Calu3 (cell line): ENCODE data around the gene FREM1. TPM values are rescaled to one million over a fixed set of nuclear protein-coding genes. Genes with fewer than 3 reads are reported as not detected.

Experiments used
- BruUV-seq: library from RNA; stranded (reverse); fragments of 400-500 nt; replicated peaks from 2 replicates; lab custom pipeline; 2021; lab: Mats Ljungman, UMichigan
- CTCF ChIA-PET: fragments of 300-600 bp; sonication (Branson Sonifier 250); formaldehyde crosslinking; loops from one replicate; lab custom pipeline; 2022; ENCODE audit warnings: antibody characterized with exemption; lab: Charles Lee
- DNase-seq: peaks from one replicate; pipeline ENCODE4 v3.0.0; 2022
- H3K27ac Mint-ChIP-seq: one replicate; pipeline ENCODE4 v1.8.0; 2022; ENCODE audit warnings: mixed read lengths; ENCODE audit not compliant: unreplicated experiment
- H3K27me3 Mint-ChIP-seq: one replicate; pipeline ENCODE4 v1.8.0; 2022; ENCODE audit warnings: mixed read lengths; ENCODE audit not compliant: unreplicated experiment
- H3K36me3 Mint-ChIP-seq: one replicate; pipeline ENCODE4 v1.8.0; 2022; ENCODE audit warnings: mild to moderate bottlenecking, moderate library complexity, mixed read lengths; ENCODE audit not compliant: insufficient read depth, unreplicated experiment
- H3K4me1 Mint-ChIP-seq: one replicate; pipeline ENCODE4 v1.8.0; 2022; ENCODE audit warnings: mild to moderate bottlenecking, low read depth, mixed read lengths; ENCODE audit not compliant: unreplicated experiment
- H3K4me3 Mint-ChIP-seq: one replicate; pipeline ENCODE4 v1.8.0; 2022; ENCODE audit warnings: mild to moderate bottlenecking, low read depth, moderate library complexity, mixed read lengths; ENCODE audit not compliant: unreplicated experiment
- H3K9me3 Mint-ChIP-seq: one replicate; pipeline ENCODE4 v1.8.0; 2022; ENCODE audit warnings: low read depth, mixed read lengths; ENCODE audit not compliant: unreplicated experiment
- CTCF ChIP-seq: fragments of 200-600 bp; IDR thresholded peaks from one replicate; pipeline ENCODE4 v1.8.0; 2022; ENCODE audit warnings: antibody characterized with exemption; ENCODE audit not compliant: unreplicated experiment
- intact Hi-C: fragments of 100-400 bp; cut with micrococcal nuclease; formaldehyde crosslinking; loops from one replicate; pipeline ENCODE4 v1.10.0; 2022; ENCODE audit not compliant: unreplicated experiment
- total RNA-seq: library from RNA; stranded (reverse); gene quantifications from 2 replicates; pipeline ENCODE4 v1.2.3, GENCODE V29; 2022

The FREM1 gene
- total RNA-seq, 1 experiment from 2014 or later, result not detected

GRCh38 chr9:14775917-14776316 is 134.3 kb downstream of the FREM1 start:
- CTCF ChIA-PET, result no interaction called here
- Mint-ChIP-seq H3K27me3 (no peaks in the 10 kb centered on the region), H3K36me3 (no peaks in the 10 kb centered on the region), H3K27ac (no peak overlapping the region), H3K9me3 (no peaks in the 10 kb centered on the region), H3K4me3 (no peak overlapping the region), H3K4me1 (no peaks in the 10 kb centered on the region)
- DNase-seq, result no peak
- intact Hi-C loops, result no loop called here
- TF ChIP-seq CTCF, result no peak
- no TSS peak for BruUV-seq

- CTCF ChIA-PET, result no interaction called here
- no TSS peak for BruUV-seq
- no peak overlapping the region for H3K27ac Mint-ChIP-seq
Observed at GRCh38 chr9:14770592-14770991, 139.6 kb downstream of the FREM1 start.

GRCh38 chr9:14769230-14769571 is 141.0 kb downstream of the FREM1 start:
- intact Hi-C loops, result loop anchor here (1.0 to 5.0 kb wide), 2 partner anchors 153 to 1557 kb away; no protein-coding TSS in a partner anchor
- no peak for TF ChIP-seq CTCF
- Mint-ChIP-seq H3K27me3 (peaks cover 5% of the 10 kb centered on the region), H3K36me3 (no peaks in the 10 kb centered on the region), H3K4me3 (no peak overlapping the region), H3K9me3 (no peaks in the 10 kb centered on the region), H3K4me1 (no peaks in the 10 kb centered on the region), H3K27ac (no peak overlapping the region)
- peak; percentile 11 for DNase-seq
- BruUV-seq, result no TSS peak
- CTCF ChIA-PET, result interaction anchor here (0.9 to 1.1 kb wide), 2 partner anchors 46 to 108 kb away, joined by 3 to 5 read pairs; no protein-coding TSS in a partner anchor

More at GRCh38 chr9:14770592-14770991, 139.6 kb downstream of the FREM1 start:
- H3K36me3 Mint-ChIP-seq, result no peaks in the 10 kb centered on the region
- H3K4me1 Mint-ChIP-seq, result no peaks in the 10 kb centered on the region
- no peak overlapping the region for H3K4me3 Mint-ChIP-seq
- TF ChIP-seq CTCF, result no peak
- no peaks in the 10 kb centered on the region for H3K9me3 Mint-ChIP-seq
- intact Hi-C loops, result no loop called here
- H3K27me3 Mint-ChIP-seq, result no peaks in the 10 kb centered on the region
- DNase-seq, result no peak

- H3K9me3 Mint-ChIP-seq, result no peaks in the 10 kb centered on the region
- H3K27ac Mint-ChIP-seq, result no peak overlapping the region
- H3K36me3 Mint-ChIP-seq, result no peaks in the 10 kb centered on the region
- intact Hi-C loops, result loop anchor here (1.0 to 5.0 kb wide), 3 partner anchors 152 to 1556 kb away; no protein-coding TSS in a partner anchor
- peak; percentile 34 for DNase-seq
- no peak overlapping the region for H3K4me3 Mint-ChIP-seq
- CTCF ChIA-PET, result interaction anchor here (0.9 to 1.1 kb wide), 5 partner anchors 45 to 366 kb away, joined by 3 to 8 read pairs (median 3); no protein-coding TSS in a partner anchor
- peak; percentile 56 for TF ChIP-seq CTCF
- BruUV-seq, result no TSS peak
- peaks cover 10% of the 10 kb centered on the region for H3K27me3 Mint-ChIP-seq
- no peaks in the 10 kb centered on the region for H3K4me1 Mint-ChIP-seq
Observed at GRCh38 chr9:14768405-14769229, 141.6 kb downstream of the FREM1 start.
